Measurements from ENCODE around the gene ANO7.

ANO7 gene

GRCh38 chr2:241225983-241226382 lies 37.5 kb downstream of the ANO7 start:
- H3F3A ChIP-seq (ENCODE audit: insufficient read depth, low read length): no peaks in the 10 kb centered on the region
- TF ChIP-seq EZH2 (IDR thresholded peaks at IDR 0.05; ENCODE audit: borderline replicate concordance, low read length) (no peak), CTCF (IDR thresholded peaks at IDR 0.05; ENCODE audit: low read length) (no peak)
- H3K79me2 ChIP-seq (ENCODE audit: insufficient read depth, low read length): no peaks in the 10 kb centered on the region
- no peak overlapping the region for H3K4me3 ChIP-seq (ENCODE audit: low read depth, low read length, poor library complexity, severe bottlenecking)
- H3K27ac ChIP-seq (ENCODE audit: low read depth, low read length, poor library complexity, severe bottlenecking): no peak overlapping the region
- no peak overlapping the region for H3K4me2 ChIP-seq (ENCODE audit: low read length)
- H3K9ac ChIP-seq (ENCODE audit: low read length): no peak overlapping the region
- no peaks in the 10 kb centered on the region for H4K20me1 ChIP-seq (ENCODE audit: insufficient read depth, low read length)
- H3K9me2 ChIP-seq (ENCODE audit: low read depth, low read length): no peaks in the 10 kb centered on the region
- peaks cover 3% of the 10 kb centered on the region for H3K4me1 ChIP-seq (ENCODE audit: insufficient read depth, low read length, severe bottlenecking)
- H3K36me3 ChIP-seq (ENCODE audit: insufficient read depth, low read length): peaks cover 49% of the 10 kb centered on the region
- no peaks in the 10 kb centered on the region for H3K9me3 ChIP-seq (ENCODE audit: low read length)
- no peak overlapping the region for H2AFZ ChIP-seq (ENCODE audit: low read length)
- H3K27me3 ChIP-seq (ENCODE audit: insufficient read depth, low read length): no peaks in the 10 kb centered on the region

GRCh38 chr2:241226723-241227572 lies 38.5 kb downstream of the ANO7 start:
- H3K27ac ChIP-seq (ENCODE audit: low read depth, low read length, poor library complexity, severe bottlenecking): no peak overlapping the region
- no peaks in the 10 kb centered on the region for H3K27me3 ChIP-seq (ENCODE audit: insufficient read depth, low read length)
- H3K4me1 ChIP-seq (ENCODE audit: insufficient read depth, low read length, severe bottlenecking): peaks cover 3% of the 10 kb centered on the region
- H2AFZ ChIP-seq (ENCODE audit: low read length): no peak overlapping the region
- no peak overlapping the region for H3K4me2 ChIP-seq (ENCODE audit: low read length)
- H3K79me2 ChIP-seq (ENCODE audit: insufficient read depth, low read length): no peaks in the 10 kb centered on the region
- H3K9me3 ChIP-seq (ENCODE audit: low read length): no peaks in the 10 kb centered on the region
- no peaks in the 10 kb centered on the region for H3F3A ChIP-seq (ENCODE audit: insufficient read depth, low read length)
- no peaks in the 10 kb centered on the region for H4K20me1 ChIP-seq (ENCODE audit: insufficient read depth, low read length)
- peaks cover 56% of the 10 kb centered on the region for H3K36me3 ChIP-seq (ENCODE audit: insufficient read depth, low read length)
- H3K9ac ChIP-seq (ENCODE audit: low read length): no peak overlapping the region
- H3K4me3 ChIP-seq (ENCODE audit: low read depth, low read length, poor library complexity, severe bottlenecking): no peak overlapping the region
- H3K9me2 ChIP-seq (ENCODE audit: low read depth, low read length): no peaks in the 10 kb centered on the region
- TF ChIP-seq CTCF (IDR thresholded peaks at IDR 0.05; ENCODE audit: low read length): no peak
- TF ChIP-seq EZH2 (IDR thresholded peaks at IDR 0.05; ENCODE audit: borderline replicate concordance, low read length): no peak

GRCh38 chr2:241227594-241227993 lies 39.1 kb downstream of the ANO7 start:
- H3K27ac ChIP-seq (ENCODE audit: low read depth, low read length, poor library complexity, severe bottlenecking): no peak overlapping the region
- H3K9me2 ChIP-seq (ENCODE audit: low read depth, low read length): no peaks in the 10 kb centered on the region
- H2AFZ ChIP-seq (ENCODE audit: low read length): no peak overlapping the region
- no peak overlapping the region for H3K4me3 ChIP-seq (ENCODE audit: low read depth, low read length, poor library complexity, severe bottlenecking)
- no peaks in the 10 kb centered on the region for H4K20me1 ChIP-seq (ENCODE audit: insufficient read depth, low read length)
- H3F3A ChIP-seq (ENCODE audit: insufficient read depth, low read length): no peaks in the 10 kb centered on the region
- H3K4me1 ChIP-seq (ENCODE audit: insufficient read depth, low read length, severe bottlenecking): peaks cover 3% of the 10 kb centered on the region
- H3K79me2 ChIP-seq (ENCODE audit: insufficient read depth, low read length): no peaks in the 10 kb centered on the region
- TF ChIP-seq CTCF (IDR thresholded peaks at IDR 0.05; ENCODE audit: low read length): no peak
- TF ChIP-seq EZH2 (IDR thresholded peaks at IDR 0.05; ENCODE audit: borderline replicate concordance, low read length): no peak
- no peak overlapping the region for H3K4me2 ChIP-seq (ENCODE audit: low read length)
- H3K27me3 ChIP-seq (ENCODE audit: insufficient read depth, low read length): no peaks in the 10 kb centered on the region
- no peak overlapping the region for H3K9ac ChIP-seq (ENCODE audit: low read length)
- no peaks in the 10 kb centered on the region for H3K9me3 ChIP-seq (ENCODE audit: low read length)
- H3K36me3 ChIP-seq (ENCODE audit: insufficient read depth, low read length): peaks cover 60% of the 10 kb centered on the region
